ENCODE data around the gene CYP46A1.

- TF ChIP-seq CTCF (IDR thresholded peaks at IDR 0.05) = no peak
- no peak for TF ChIP-seq ZFX (IDR thresholded peaks at IDR 0.05; ENCODE audit: borderline replicate concordance)
Observed at GRCh38 chr14:99742074-99742473, 58.0 kb downstream of the CYP46A1 start.

Data from 22Rv1 (cell line).